ENCODE data around the gene RFX2. TPM values are rescaled to one million over a fixed set of nuclear protein-coding genes. Genes with fewer than 3 reads are reported as not detected.
A peak's percentile ranks its signal among the peaks of the same experiment; 100 is the strongest.

The RFX2 gene
- total and polyA plus RNA-seq, 10 of the 15 experiments (the other 5 are each of a cell fraction or from before 2014, with no cell fraction given), result 3.2 to 9.8 (median 4.7) TPM

- peak overlapping the region; percentile 90; the same call in 1 of the 2 replicates for H3K4me3 ChIP-seq
- 3% methylated on average over 10 of the region's 10 CpGs for WGBS (ENCODE audit: insufficient coverage, insufficient replicate concordance, low lambda C conversion rate, missing lambda C conversion rate)
- H3K9me3 ChIP-seq (replicated peaks; ENCODE audit: control insufficient read depth, insufficient read depth, low read length), result no peaks in the 10 kb centered on the region
- ATAC-seq, result peak; percentile 57
- peak overlapping the region; percentile 82 for H3K4me2 ChIP-seq (ENCODE audit: control insufficient read depth, insufficient read depth)
- peak overlapping the region; percentile 49 for H3K27ac ChIP-seq (ENCODE audit: control insufficient read depth, insufficient read depth)
- intact Hi-C loops (cut with micrococcal nuclease; ENCODE audit: unreplicated experiment) (no loop called here), in situ Hi-C loops (cut with MboI) (no loop called here)
- no peaks in the 10 kb centered on the region for H3K27me3 ChIP-seq (replicated peaks in 1 of 2; ENCODE audit: control insufficient read depth in 2 of 2, insufficient read depth in 2 of 2, low read length in 1 of 2)
- ChIA-PET CTCF (interaction anchor here (1.0 to 1.9 kb wide), 6 partner anchors 9 to 285 kb away, joined by 3 to 9 read pairs (median 4); partner anchors contain the start of gene RPL36), RAD21 (ENCODE audit: unreplicated experiment) (interaction anchor here (1.0 to 1.6 kb wide), 3 partner anchors 13 to 171 kb away, joined by 3 to 7 read pairs (median 6); no protein-coding TSS in a partner anchor), POLR2A (interaction anchor here (0.5 to 0.6 kb wide), 2 partner anchors 13 to 18 kb away, joined by 3 read pairs; no protein-coding TSS in a partner anchor), SMC1A (ENCODE audit: uncharacterized antibody, unreplicated experiment) (interaction anchor here (0.7 to 2.2 kb wide), 7 partner anchors 12 to 171 kb away, joined by 3 to 10 read pairs (median 4); partner anchors contain the start of gene NDUFA11)
- FAIRE-seq, result peak; percentile 81
- no TSS peak for BruUV-seq (replicated peaks)
- peaks cover 88% of the 10 kb centered on the region for H3K79me2 ChIP-seq (ENCODE audit: control insufficient read depth, insufficient read depth, low read length)
- H3K36me3 ChIP-seq (ENCODE audit: control insufficient read depth in 2 of 2, insufficient read depth in 2 of 2, low read length in 1 of 2), result peaks cover 6 to 11% of the 10 kb centered on the region in 2 experiments
- H4K20me1 ChIP-seq (ENCODE audit: control insufficient read depth, insufficient read depth), result peaks cover 15% of the 10 kb centered on the region; the same call in 1 of the 2 replicates
- peak overlapping the region; percentile 14 for H3K9ac ChIP-seq (ENCODE audit: control insufficient read depth, insufficient read depth, low read length)
- DNase-seq (ENCODE audit: low read depth, low spot score), result peak; percentile 16
- no peak overlapping the region for H2AFZ ChIP-seq (ENCODE audit: control insufficient read depth, low read depth, low read length)
- H3K4me1 ChIP-seq (ENCODE audit: control insufficient read depth, insufficient read depth, low read length), result peaks cover 21% of the 10 kb centered on the region
- TF ChIP-seq RCOR1 (conservative IDR thresholded peaks at IDR 0.05; ENCODE audit: low read depth, low read length) (no peak), BHLHE40 (IDR thresholded peaks at IDR 0.05; ENCODE audit: borderline replicate concordance in 1 of 2, low read depth in 2 of 2, low read length in 1 of 2) (peak; percentile 69 to 79; a peak in 2 of 4 replicates), CBX5 (IDR thresholded peaks at IDR 0.05; ENCODE audit: low read depth) (no peak), BCLAF1 (IDR thresholded peaks at IDR 0.05) (no peak), IKZF1 (conservative IDR thresholded peaks at IDR 0.05) (peak; percentile 29; the same call in 1 of the 2 replicates), PKNOX1 (IDR thresholded peaks at IDR 0.05) (0 out of 2 replicates have a peak, but pooled peaks have one; percentile 36), ZNF207 (IDR thresholded peaks at IDR 0.05; ENCODE audit: borderline replicate concordance) (no peak), RAD51 (IDR thresholded peaks at IDR 0.05) (peak; percentile 95), USF1 (IDR thresholded peaks at IDR 0.05; ENCODE audit: borderline replicate concordance, extremely low read length, insufficient read depth, low read depth, low read length) (peak; percentile 64), RELB (IDR thresholded peaks at IDR 0.05; ENCODE audit: low read depth) (peak; percentile 77), GATAD2B (conservative IDR thresholded peaks at IDR 0.05; ENCODE audit: low read depth) (no peak), SP1 (IDR thresholded peaks at IDR 0.05; ENCODE audit: low read depth, low read length) (peak; percentile 81), HDGF (IDR thresholded peaks at IDR 0.05) (peak; percentile 60; the same call in 1 of the 2 replicates)
These were observed 135.4 kb downstream of the RFX2 start for GRCh38 chr19:5974721-5975387.
